Measurements from ENCODE around the gene BPIFB3.
A peak's percentile ranks its signal among the peaks of the same experiment; 100 is the strongest.
"Not testable (repeated sequence)": the region's sequence is repeated elsewhere in the genome, so short reads cannot be mapped to it uniquely, and the experiment has no call there.

BPIFB3 gene

GRCh38 chr20:33092361-33092760, 38.7 kb downstream of the BPIFB3 start:
- no peak for DNase-seq

GRCh38 chr20:33093074-33093473, 39.4 kb downstream of the BPIFB3 start:
- DNase-seq, result no peak

GRCh38 chr20:33093582-33093981, 39.9 kb downstream of the BPIFB3 start:
- no peak for DNase-seq

- DNase-seq, result no peak
These were observed 41.5 kb downstream of the BPIFB3 start for GRCh38 chr20:33095249-33095648.

- DNase-seq, result peak; percentile 22 to 31
These were observed 42.3 kb downstream of the BPIFB3 start for GRCh38 chr20:33095902-33096584.

GRCh38 chr20:33097001-33097400, 43.3 kb downstream of the BPIFB3 start:
- DNase-seq, result no peak

GRCh38 chr20:33099843-33100538, 46.3 kb downstream of the BPIFB3 start:
- no peak for DNase-seq

GRCh38 chr20:33103556-33103955, 49.9 kb downstream of the BPIFB3 start:
- no peak for DNase-seq

GRCh38 chr20:33104336-33104735, 50.6 kb downstream of the BPIFB3 start:
- no peak for DNase-seq

GRCh38 chr20:33105316-33105924, 51.7 kb downstream of the BPIFB3 start:
- DNase-seq, result no peak

- not testable (repeated sequence) for DNase-seq
These were observed 52.4 kb downstream of the BPIFB3 start for GRCh38 chr20:33106058-33106620.

GRCh38 chr20:33108661-33109060, 55.0 kb downstream of the BPIFB3 start:
- DNase-seq, result no peak

GRCh38 chr20:33110147-33110825, 56.6 kb downstream of the BPIFB3 start:
- no peak for DNase-seq

- DNase-seq, result no peak
These were observed 57.6 kb downstream of the BPIFB3 start for GRCh38 chr20:33111306-33111705.

GRCh38 chr20:33112547-33113386, 59.1 kb downstream of the BPIFB3 start:
- DNase-seq, result no peak

- no peak for DNase-seq
These were observed 59.7 kb downstream of the BPIFB3 start for GRCh38 chr20:33113387-33113908.

GRCh38 chr20:33115501-33115900, 61.8 kb downstream of the BPIFB3 start:
- DNase-seq, result not testable (repeated sequence)

GRCh38 chr20:33119725-33120720, 66.3 kb downstream of the BPIFB3 start:
- no peak for DNase-seq

GRCh38 chr20:33120934-33121333, 67.2 kb downstream of the BPIFB3 start:
- no peak for DNase-seq

- DNase-seq, result not testable (repeated sequence)
These were observed 68.6 kb downstream of the BPIFB3 start for GRCh38 chr20:33122297-33122696.

Data from activated CD4-positive, alpha-beta T cell treated with anti-CD3 and anti-CD28 coated beads for 4 hours (primary cell).